Myocyte (in vitro differentiated cells): ENCODE data around the gene ASTN2. TPM values are rescaled to one million over a fixed set of nuclear protein-coding genes. Genes with fewer than 3 reads are reported as not detected.

Source experiments
- DNase-seq: peaks from one replicate; pipeline ENCODE4 v3.0.0-alpha.2; 2012; ENCODE audit warnings: low read depth
- total RNA-seq: library from RNA; depleted of rRNA; stranded (reverse); fragments of >200 nt; gene quantifications from 2 replicates; pipeline ENCODE4 v1.2.3, GENCODE V29; 2014

The ASTN2 gene
- total RNA-seq, 1 donor from 2014 or later, result 25.3 TPM

DNA sequence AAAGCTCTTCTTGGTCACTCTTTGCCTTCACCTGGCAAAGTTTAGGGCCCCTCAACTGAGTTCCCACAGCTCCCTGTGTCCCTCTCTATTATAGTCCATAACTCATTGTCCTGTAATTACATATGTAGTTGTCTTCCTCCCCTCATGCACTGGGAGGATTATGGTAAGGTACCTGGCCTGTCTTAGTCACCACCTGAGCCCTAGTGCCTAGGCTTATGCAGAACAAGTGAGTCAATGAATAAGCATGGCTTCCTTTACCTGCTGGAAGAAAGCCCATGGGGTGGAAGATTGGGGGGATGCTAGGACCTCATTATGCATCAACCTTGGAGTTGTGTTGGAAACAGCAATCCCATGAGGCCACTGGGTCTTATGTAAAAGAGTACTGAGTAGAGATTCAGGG, 915.4 kb downstream of the ASTN2 start:
- DNase-seq, result no peak

DNA sequence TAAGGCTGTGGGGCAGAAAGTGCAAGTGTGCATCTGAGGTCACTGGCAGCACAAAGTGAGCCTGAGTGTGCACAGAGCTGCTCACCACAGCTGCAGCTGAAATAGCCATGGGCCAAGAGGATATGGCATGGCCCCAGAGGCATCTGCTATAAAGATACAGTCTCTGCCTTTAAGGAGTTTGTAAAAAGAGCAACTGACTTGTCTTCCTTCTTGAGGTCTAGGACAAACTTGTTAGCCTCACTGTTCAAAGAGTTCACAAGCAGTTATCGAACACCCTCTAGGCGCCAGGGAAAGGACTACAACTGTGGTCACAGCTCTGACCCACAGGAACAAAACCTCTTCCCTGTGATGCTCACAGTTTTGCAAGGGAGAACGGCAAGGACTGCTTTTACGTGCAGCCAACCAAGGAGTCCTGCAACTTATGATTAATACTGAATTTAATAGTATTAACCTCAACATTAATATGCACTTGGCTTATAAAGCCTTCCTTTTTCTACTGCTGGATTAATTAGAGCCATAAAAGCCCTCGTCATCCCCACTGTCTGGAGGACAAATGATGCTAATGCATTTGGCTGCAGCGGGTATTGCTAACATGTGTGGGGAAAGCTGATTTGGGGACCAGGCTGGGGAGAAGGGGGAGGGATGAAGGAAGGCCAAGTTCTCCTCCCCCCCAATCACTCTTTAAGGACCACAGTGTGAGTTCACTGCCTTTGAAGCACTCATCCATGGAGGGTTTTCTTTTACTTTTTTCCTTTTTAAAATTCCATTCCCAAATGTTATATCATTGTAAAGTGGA, 917.6 kb downstream of the ASTN2 start:
- DNase-seq, result no peak

- no peak for DNase-seq
These were observed 918.7 kb downstream of the ASTN2 start for GRCh38 chr9:116496167-116496566.

- DNase-seq, result no peak
These were observed 919.1 kb downstream of the ASTN2 start for GRCh38 chr9:116495725-116496124.

GRCh38 chr9:116494815-116495634, 919.8 kb downstream of the ASTN2 start:
- DNase-seq, result no peak

DNA sequence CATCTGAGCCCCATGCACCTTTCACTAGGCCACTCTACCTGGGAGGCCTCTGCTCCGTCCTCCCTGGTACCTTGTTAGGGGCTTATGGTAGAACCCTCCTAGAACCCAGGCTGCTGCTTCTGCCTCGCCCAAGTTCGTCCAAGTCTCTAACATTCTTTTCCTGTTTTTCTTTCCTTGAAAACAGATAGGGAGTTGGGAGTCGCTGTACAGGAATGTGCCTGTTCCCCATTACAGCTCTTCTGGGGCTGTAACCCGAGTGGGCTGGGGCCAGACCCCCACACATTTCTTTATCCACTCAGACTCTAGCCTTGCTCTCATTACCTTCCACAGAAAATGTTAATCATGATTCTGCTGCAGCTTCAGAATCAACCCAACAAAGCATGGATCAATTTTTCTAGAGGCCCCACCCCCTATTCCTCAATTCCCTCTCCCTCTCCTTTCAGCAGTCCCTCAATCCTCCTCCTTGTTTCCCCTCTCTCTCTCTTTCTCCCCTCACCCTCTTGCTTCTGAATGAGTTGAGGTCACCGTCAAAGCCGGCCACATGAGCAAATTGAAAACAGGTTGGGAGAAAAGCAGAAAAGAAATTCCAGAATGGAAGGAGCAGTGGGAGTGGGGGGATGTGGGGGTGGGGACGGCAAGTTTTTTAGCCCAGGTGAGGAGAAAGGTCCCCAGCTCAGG, 921.5 kb downstream of the ASTN2 start:
- no peak for DNase-seq

DNA sequence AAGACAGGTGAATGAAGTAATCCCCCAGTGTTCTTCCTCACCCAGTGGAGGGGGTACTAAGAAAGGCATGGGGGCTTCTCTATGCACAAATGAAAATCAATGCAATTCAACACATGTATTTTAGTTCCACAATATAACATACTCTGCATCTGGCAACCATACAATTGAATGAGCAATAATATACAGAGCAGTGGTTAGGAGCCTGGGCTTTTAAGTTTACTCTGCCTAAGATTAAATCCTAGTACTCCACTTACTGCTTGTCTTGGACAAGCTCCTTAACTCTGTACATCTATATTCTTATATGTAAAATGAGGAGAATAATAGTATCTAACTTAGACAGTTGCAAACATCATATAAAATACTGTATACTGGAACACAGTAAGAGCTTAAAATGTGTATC, 923.2 kb downstream of the ASTN2 start:
- DNase-seq, result no peak

GRCh38 chr9:116491219-116491618, 923.6 kb downstream of the ASTN2 start:
- no peak for DNase-seq

GRCh38 chr9:116490321-116490720, 924.5 kb downstream of the ASTN2 start:
- DNase-seq, result no peak

- no peak for DNase-seq
These were observed 926.5 kb downstream of the ASTN2 start for GRCh38 chr9:116488373-116488772.

DNA sequence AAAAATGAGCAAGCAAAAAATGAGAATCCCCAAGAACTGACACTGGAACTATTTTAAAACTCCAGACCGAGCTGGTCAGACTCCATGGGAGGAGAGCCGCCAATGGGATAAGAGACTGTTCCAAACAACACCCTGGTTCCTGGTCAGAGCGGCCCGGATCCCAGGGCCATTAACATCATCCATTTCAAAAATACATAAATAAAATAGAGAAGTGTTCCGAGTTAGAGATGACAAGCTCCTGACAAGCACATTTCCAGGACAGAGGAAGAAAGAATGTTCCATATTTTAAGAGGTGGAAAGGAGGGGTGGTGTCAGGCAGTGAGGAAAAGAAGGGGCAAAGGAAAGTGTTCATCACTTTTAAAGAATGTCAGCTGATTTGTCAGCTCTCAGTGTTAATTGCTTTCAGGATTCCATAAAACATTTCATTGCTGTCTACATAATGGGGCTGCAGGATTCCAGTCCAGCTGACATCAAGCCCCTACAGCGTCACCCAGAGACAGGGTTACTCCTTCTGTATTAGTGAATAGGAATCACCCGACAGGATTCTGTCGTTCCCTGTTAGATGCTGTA, 930.3 kb downstream of the ASTN2 start:
- no peak for DNase-seq

DNA sequence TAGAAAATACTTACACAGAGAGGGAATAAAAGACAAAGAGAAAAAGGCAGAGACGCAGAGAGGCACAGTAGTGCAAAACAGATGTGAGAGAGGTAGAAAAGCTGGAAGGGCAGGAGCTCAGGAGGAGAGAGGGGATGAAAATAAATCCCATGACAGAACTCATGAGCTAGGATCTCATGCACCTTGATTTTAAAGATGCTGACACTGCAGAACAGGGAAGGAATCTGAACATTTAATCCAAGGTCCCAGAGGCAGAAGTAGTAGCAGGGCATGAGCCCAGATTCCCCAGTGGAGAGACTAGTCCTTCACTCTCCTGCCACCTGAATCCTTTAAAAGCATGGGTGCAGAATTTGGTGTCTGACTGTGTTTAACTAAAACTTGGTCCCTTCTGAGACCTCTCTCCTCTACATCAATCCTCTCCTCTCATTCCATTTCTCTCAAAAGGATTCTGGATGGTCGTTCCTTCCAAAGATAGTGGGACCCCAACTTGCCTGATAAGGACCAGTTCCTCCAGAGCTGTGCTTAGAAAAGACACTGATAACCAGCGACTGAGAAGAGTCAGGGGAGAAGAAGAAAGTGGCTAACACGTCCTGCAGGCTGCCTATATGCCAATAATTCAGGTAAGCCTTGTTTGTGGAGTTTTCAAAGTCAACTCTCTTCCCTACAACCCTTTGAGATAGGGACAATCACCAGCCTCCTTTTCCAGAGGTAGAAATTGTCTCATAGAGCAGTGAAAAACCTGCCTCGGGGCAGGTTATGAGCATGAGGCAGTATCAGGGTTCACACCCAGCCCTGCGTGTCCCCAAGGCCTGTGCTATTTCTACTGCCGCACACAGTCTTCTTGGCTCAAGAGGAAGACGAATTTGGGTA, 931.0 kb downstream of the ASTN2 start:
- DNase-seq, result no peak

DNA sequence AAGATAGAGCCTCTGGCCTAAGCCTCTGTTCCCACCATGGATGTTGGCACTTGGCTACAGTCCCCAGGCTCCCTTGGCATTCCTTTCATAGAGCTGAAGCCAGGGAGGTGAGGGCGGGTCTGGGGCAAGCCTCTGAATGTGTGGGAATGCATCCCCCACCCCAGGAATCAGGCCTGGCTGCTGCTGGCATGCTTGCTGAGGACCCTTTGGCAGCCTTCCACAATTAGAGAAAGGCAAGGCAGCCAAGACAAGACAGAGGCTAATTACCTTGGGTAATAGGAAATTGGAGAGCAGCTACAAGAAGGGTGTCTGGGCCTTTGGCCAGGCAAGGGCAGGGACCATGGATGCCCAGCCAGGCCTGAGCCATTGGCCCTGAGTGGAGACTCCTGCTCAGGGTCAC, 932.1 kb downstream of the ASTN2 start:
- DNase-seq, result peak; percentile 24

GRCh38 chr9:116480700-116481099, 934.2 kb downstream of the ASTN2 start:
- DNase-seq, result no peak

- DNase-seq, result no peak
These were observed 934.9 kb downstream of the ASTN2 start for GRCh38 chr9:116479967-116480366.

GRCh38 chr9:116479056-116479544, 935.8 kb downstream of the ASTN2 start:
- no peak for DNase-seq

DNA sequence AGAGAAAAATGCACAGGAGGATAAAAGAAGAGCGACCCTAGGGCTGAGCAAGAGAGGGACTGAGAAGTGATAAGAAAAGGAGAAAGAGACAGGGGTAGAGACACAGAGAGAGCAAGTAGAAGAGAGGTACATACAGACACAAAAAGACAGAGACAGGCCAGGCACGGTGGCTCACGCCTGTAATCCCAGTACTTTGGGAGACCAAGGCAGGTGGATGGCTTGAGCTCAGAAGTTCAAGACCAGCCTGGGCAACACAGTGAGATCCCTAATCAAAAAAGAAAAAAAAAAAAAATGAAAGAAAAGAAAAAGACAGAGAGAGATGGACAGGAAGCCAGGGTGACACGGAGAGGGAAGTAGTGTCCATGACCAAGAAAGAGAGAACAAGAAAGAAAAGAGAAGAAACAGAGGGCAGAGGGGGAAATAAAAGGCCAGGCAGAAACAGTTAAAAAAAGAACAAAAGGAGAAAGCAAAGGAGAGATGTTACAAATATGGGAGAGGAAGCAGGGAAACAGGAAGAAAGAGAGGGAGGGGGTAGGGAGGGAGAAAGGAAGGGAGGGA, 937.2 kb downstream of the ASTN2 start:
- DNase-seq, result no peak

GRCh38 chr9:116476935-116477381, 937.9 kb downstream of the ASTN2 start:
- no peak for DNase-seq

DNA sequence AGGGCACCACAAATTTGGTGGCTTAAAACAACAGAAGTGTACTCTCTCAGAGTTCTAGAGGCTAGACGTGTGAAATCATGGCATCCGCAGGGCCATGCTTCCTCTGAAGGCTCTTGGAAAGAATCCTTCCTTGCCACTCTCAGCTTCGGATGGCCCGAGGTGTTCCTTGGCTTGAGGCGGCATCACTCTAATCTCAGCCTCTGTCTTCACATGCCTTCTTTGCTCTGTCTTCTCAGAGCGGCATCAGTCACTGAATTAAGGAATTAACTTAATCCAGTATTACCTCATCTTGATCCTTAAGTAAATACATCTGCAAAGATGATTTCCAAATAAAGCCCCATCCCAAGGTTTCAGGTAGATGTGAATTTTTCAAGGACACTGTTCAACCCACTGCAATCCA, 938.9 kb downstream of the ASTN2 start:
- no peak for DNase-seq

GRCh38 chr9:116475201-116475600, 939.7 kb downstream of the ASTN2 start:
- DNase-seq, result no peak
